GM12872 (cell line): ENCODE data around the gene EPC1.

ENCODE experiments used
- CTCF ChIP-seq: IDR thresholded peaks from 3 replicates; pipeline ENCODE4 v1.5.1; 2011; ENCODE audit warnings: low read depth, mild to moderate bottlenecking, low read length, moderate library complexity; ENCODE audit not compliant: insufficient read depth

Gene EPC1

GRCh38 chr10:32350811-32351350, 3.9 kb upstream of the EPC1 start:
- no peak for TF ChIP-seq CTCF

- TF ChIP-seq CTCF = no peak
Observed at GRCh38 chr10:32349968-32350738, 3.2 kb upstream of the EPC1 start.

- no peak for TF ChIP-seq CTCF
Observed at GRCh38 chr10:32349199-32349585, 2.2 kb upstream of the EPC1 start.

- no peak for TF ChIP-seq CTCF
Observed at GRCh38 chr10:32348297-32349198, 1.6 kb upstream of the EPC1 start.

- no peak for TF ChIP-seq CTCF
Observed at GRCh38 chr10:32347363-32348022, 535 bp upstream of the EPC1 start.

GRCh38 chr10:32346134-32346550, 816 bp downstream of the EPC1 start:
- TF ChIP-seq CTCF = peak; percentile 96

GRCh38 chr10:32341596-32341995, 5.4 kb downstream of the EPC1 start:
- TF ChIP-seq CTCF = no peak
